Kidney (tissue), 14 donors: ENCODE data around the gene TP53BP1. TPM values are rescaled to one million over a fixed set of nuclear protein-coding genes. Genes with fewer than 3 reads are reported as not detected.

Source experiments
- DNase-seq, 5 donors: peaks; one replicate each; pipeline ENCODE4 v3.0.0-alpha.2; 2013 to 2020
- FAIRE-seq: peaks from 2 replicates; lab custom pipeline; 2012; peaks lifted over from hg19 to GRCh38; lab: Jason Lieb, UNC
- H3K27ac ChIP-seq, 2 donors: one replicate each; pipeline ENCODE4 v1.7.0; 2013; ENCODE audit warnings: low read depth in 2 of 2, low read length in 2 of 2, inconsistent platforms in 1 of 2
- H3K27me3 ChIP-seq: one replicate; pipeline ENCODE4 v1.7.1; 2013; ENCODE audit warnings: low read length, inconsistent platforms; ENCODE audit not compliant: control insufficient read depth, insufficient read depth
- H3K36me3 ChIP-seq, 3 donors: one replicate each; pipeline versions ENCODE4 v1.7.0 to v1.7.1; 2013; ENCODE audit warnings: low read length in 3 of 3, control low read depth in 1 of 3, inconsistent platforms in 1 of 3; ENCODE audit not compliant: insufficient read depth in 3 of 3, control insufficient read depth in 2 of 3
- H3K4me1 ChIP-seq, 3 donors: one replicate each; pipeline versions ENCODE4 v1.7.0 to v1.7.1; 2013; ENCODE audit warnings: low read length in 3 of 3, inconsistent platforms in 1 of 3, low read depth in 1 of 3; ENCODE audit not compliant: control insufficient read depth in 2 of 3, insufficient read depth in 2 of 3
- H3K4me3 ChIP-seq, 3 donors: one replicate each; pipeline versions ENCODE4 v1.7.0 to v1.8.1; 2013; ENCODE audit warnings: low read length in 3 of 3, control low read depth in 1 of 3, inconsistent platforms in 1 of 3
- H3K9ac ChIP-seq, 3 donors: one replicate each; pipeline versions ENCODE4 v1.7.0 to v1.7.1; 2013; ENCODE audit warnings: low read length in 3 of 3, control low read depth in 1 of 3, inconsistent platforms in 1 of 3
- H3K9me3 ChIP-seq, 3 donors: one replicate each; pipeline versions ENCODE4 v1.7.0 to v1.7.1; 2013; ENCODE audit warnings: low read length in 3 of 3, control low read depth in 1 of 3, inconsistent platforms in 1 of 3; ENCODE audit not compliant: control insufficient read depth in 2 of 3, insufficient read depth in 1 of 3
- CTCF ChIP-seq: IDR thresholded peaks from 3 replicates; pipeline ENCODE4 v1.5.1; 2012; ENCODE audit warnings: mild to moderate bottlenecking, moderate library complexity, borderline replicate concordance; ENCODE audit not compliant: insufficient read depth; ENCODE audit errors: extremely low read depth
- intact Hi-C: fragments of 100-400 bp; cut with DNase I; formaldehyde crosslinking; loops from one replicate; pipeline ENCODE4 v1.11.1; 2022
- polyA plus RNA-seq: library from polyadenylated mRNA; stranded (reverse); fragments of 350-450 nt; fragmentation: Illumina TruSeq; extraction: RNeasy Lipid Tissue Mini Kit (QIAGEN cat#74804); gene quantifications from one replicate; pipeline ENCODE4 v1.2.3, GENCODE V29; 2014; ENCODE audit warnings: low read depth, low replicate concordance; ENCODE audit not compliant: insufficient read depth
- total RNA-seq: library from RNA; stranded (reverse); fragmentation: NEBNext Ultra II Directional; extraction: Animal tissue kit (Norgen Biotek cat#: 25700); gene quantifications from one replicate; pipeline ENCODE4 v1.2.1, GENCODE V29; 2021
- donor health status: control.
- donor health status: control.
- donor health status: control.
- donor health status: control.
- donor health status: control.
- donor health status: DM: yes; HTN: yes; CAD: no.
- donor health status: Normal renal cell carcinoma (clear cell type).

Gene TP53BP1
- total and polyA plus RNA-seq, 2 donors from 2014 or later, result 15.9 to 47.4 TPM

GRCh38 chr15:43406808-43407207 is 86.1 kb downstream of the TP53BP1 start:
- Histone ChIP-seq H3K27ac (no peak overlapping the region), H3K4me3 (no peak overlapping the region), H3K27me3 (no peaks in the 10 kb centered on the region), H3K9ac (no peak overlapping the region), H3K36me3 (peaks cover 10 to 38% (median 31%) of the 10 kb centered on the region in 3 donors), H3K9me3 (no peaks in the 10 kb centered on the region), H3K4me1 (peaks cover 0 to 2% (median 0%) of the 10 kb centered on the region in 3 donors)
- TF ChIP-seq CTCF, result no peak
- DNase-seq, result no peak
- no peak for FAIRE-seq
- intact Hi-C loops, result no loop called here

GRCh38 chr15:43406189-43406588 is 86.8 kb downstream of the TP53BP1 start:
- Histone ChIP-seq H3K36me3 (peaks cover 10 to 42% (median 32%) of the 10 kb centered on the region in 3 donors), H3K9me3 (no peaks in the 10 kb centered on the region), H3K4me1 (peaks cover 0 to 2% (median 0%) of the 10 kb centered on the region in 3 donors), H3K27ac (no peak overlapping the region), H3K4me3 (no peak overlapping the region), H3K9ac (no peak overlapping the region), H3K27me3 (no peaks in the 10 kb centered on the region)
- no peak for TF ChIP-seq CTCF
- no peak for DNase-seq
- no peak for FAIRE-seq
- intact Hi-C loops, result no loop called here

GRCh38 chr15:43404130-43404529 is 88.8 kb downstream of the TP53BP1 start:
- intact Hi-C loops, result no loop called here
- FAIRE-seq, result no peak
- Histone ChIP-seq H3K4me3 (no peak overlapping the region), H3K4me1 (peaks cover 0 to 2% (median 0%) of the 10 kb centered on the region in 3 donors), H3K36me3 (peaks cover 9 to 44% (median 35%) of the 10 kb centered on the region in 3 donors), H3K27me3 (no peaks in the 10 kb centered on the region), H3K27ac (no peak overlapping the region), H3K9me3 (no peaks in the 10 kb centered on the region), H3K9ac (no peak overlapping the region)
- no peak for TF ChIP-seq CTCF
- no peak for DNase-seq

- no peak for DNase-seq
- no peak for TF ChIP-seq CTCF
- Histone ChIP-seq H3K27ac (no peak overlapping the region), H3K4me1 (peaks cover 0 to 2% (median 0%) of the 10 kb centered on the region in 3 donors), H3K9me3 (no peaks in the 10 kb centered on the region), H3K4me3 (no peak overlapping the region), H3K27me3 (no peaks in the 10 kb centered on the region), H3K36me3 (peaks cover 5 to 42% (median 41%) of the 10 kb centered on the region in 3 donors), H3K9ac (no peak overlapping the region)
- intact Hi-C loops, result no loop called here
- no peak for FAIRE-seq
These were observed 89.3 kb downstream of the TP53BP1 start for GRCh38 chr15:43403616-43404015.
